Measurements from ENCODE around the gene TBCA.
"Not testable (repeated sequence)": the region's sequence is repeated elsewhere in the genome, so short reads cannot be mapped to it uniquely, and the experiment has no call there.

Gene TBCA

GRCh38 chr5:77719666-77720363, 56.3 kb downstream of the TBCA start:
- Mint-ChIP-seq H3K9me3 (no peaks in the 10 kb centered on the region), H3K27ac (peak overlapping the region; percentile 9 to 89), H3K36me3 (ENCODE audit: insufficient read depth) (no peaks in the 10 kb centered on the region), H3K27me3 (no peaks in the 10 kb centered on the region), H3K4me3 (no peak overlapping the region), H3K4me1 (ENCODE audit: low read depth in 2 of 2) (peaks cover 18 to 30% of the 10 kb centered on the region in 2 donors)
- no peak for ATAC-seq (replicated peaks)
- no peak for DNase-seq

GRCh38 chr5:77718934-77719610, 57.1 kb downstream of the TBCA start:
- Mint-ChIP-seq H3K36me3 (ENCODE audit: insufficient read depth) (no peaks in the 10 kb centered on the region), H3K27me3 (no peaks in the 10 kb centered on the region), H3K4me1 (ENCODE audit: low read depth in 2 of 2) (peaks cover 18 to 30% of the 10 kb centered on the region in 2 donors), H3K9me3 (no peaks in the 10 kb centered on the region), H3K27ac (peak overlapping the region; percentile 7 to 89), H3K4me3 (peak overlapping the region; percentile 2 to 37)
- ATAC-seq (replicated peaks) (peak; percentile 36), DNase-seq (peak in 1 of 3 experiments; percentile 1)

GRCh38 chr5:77709993-77710685, 66.0 kb downstream of the TBCA start:
- Mint-ChIP-seq H3K9me3 (no peaks in the 10 kb centered on the region), H3K27ac (no peak overlapping the region), H3K27me3 (no peaks in the 10 kb centered on the region), H3K4me1 (ENCODE audit: low read depth in 2 of 2) (peaks cover 7 to 15% of the 10 kb centered on the region in 2 donors), H3K4me3 (no peak overlapping the region), H3K36me3 (ENCODE audit: insufficient read depth) (peaks cover 21% of the 10 kb centered on the region)
- no peak for DNase-seq
- no peak for ATAC-seq (replicated peaks)

- H3K9me3 Mint-ChIP-seq = no peaks in the 10 kb centered on the region
- H3K36me3 Mint-ChIP-seq (ENCODE audit: insufficient read depth) = peaks cover 29% of the 10 kb centered on the region
- H3K27ac Mint-ChIP-seq = no peak overlapping the region
- ATAC-seq (replicated peaks) (no peak), DNase-seq (no peak)
- peaks cover 5 to 15% of the 10 kb centered on the region in 2 donors for H3K4me1 Mint-ChIP-seq (ENCODE audit: low read depth in 2 of 2)
- no peaks in the 10 kb centered on the region for H3K27me3 Mint-ChIP-seq
- no peak overlapping the region for H3K4me3 Mint-ChIP-seq
These were observed 66.8 kb downstream of the TBCA start for GRCh38 chr5:77709340-77709739.

- Mint-ChIP-seq H3K36me3 (ENCODE audit: insufficient read depth) (peaks cover 41% of the 10 kb centered on the region), H3K9me3 (no peaks in the 10 kb centered on the region), H3K27ac (no peak overlapping the region)
These were observed 68.3 kb downstream of the TBCA start for GRCh38 chr5:77707791-77708190.

GRCh38 chr5:77699569-77699968, 76.6 kb downstream of the TBCA start:
- H3K27me3 Mint-ChIP-seq; H3K4me3 Mint-ChIP-seq; DNase-seq; H3K27ac Mint-ChIP-seq; H3K9me3 Mint-ChIP-seq; ATAC-seq (replicated peaks): not testable (repeated sequence)
- H3K4me1 Mint-ChIP-seq (ENCODE audit: low read depth in 2 of 2) = peaks cover 19 to 24% of the 10 kb centered on the region in 2 donors
- peaks cover 35% of the 10 kb centered on the region for H3K36me3 Mint-ChIP-seq (ENCODE audit: insufficient read depth)

More at GRCh38 chr5:77707791-77708190, 68.3 kb downstream of the TBCA start:
- no peak overlapping the region for H3K4me3 Mint-ChIP-seq
- H3K4me1 Mint-ChIP-seq (ENCODE audit: low read depth in 2 of 2) = peaks cover 5 to 15% of the 10 kb centered on the region in 2 donors
- DNase-seq (no peak), ATAC-seq (replicated peaks) (no peak)
- no peaks in the 10 kb centered on the region for H3K27me3 Mint-ChIP-seq

GRCh38 chr5:77698920-77699319, 77.2 kb downstream of the TBCA start:
- DNase-seq (no peak), ATAC-seq (replicated peaks) (no peak)
- Mint-ChIP-seq H3K4me1 (ENCODE audit: low read depth in 2 of 2) (peaks cover 19 to 27% of the 10 kb centered on the region in 2 donors), H3K36me3 (ENCODE audit: insufficient read depth) (peaks cover 28% of the 10 kb centered on the region), H3K9me3 (no peaks in the 10 kb centered on the region), H3K27me3 (no peaks in the 10 kb centered on the region), H3K4me3 (no peak overlapping the region), H3K27ac (no peak overlapping the region)

- Mint-ChIP-seq H3K4me1 (ENCODE audit: low read depth in 2 of 2) (peaks cover 19 to 29% of the 10 kb centered on the region in 2 donors), H3K27ac (no peak overlapping the region), H3K36me3 (ENCODE audit: insufficient read depth) (peaks cover 24% of the 10 kb centered on the region), H3K4me3 (no peak overlapping the region), H3K27me3 (no peaks in the 10 kb centered on the region), H3K9me3 (no peaks in the 10 kb centered on the region)
- no peak for DNase-seq
- ATAC-seq (replicated peaks) = no peak
These were observed 78.4 kb downstream of the TBCA start for GRCh38 chr5:77697692-77698091.

GRCh38 chr5:77696120-77696519, 80.0 kb downstream of the TBCA start:
- no peaks in the 10 kb centered on the region for H3K27me3 Mint-ChIP-seq
- no peak overlapping the region for H3K4me3 Mint-ChIP-seq
- DNase-seq (no peak), ATAC-seq (replicated peaks) (no peak)
- no peaks in the 10 kb centered on the region for H3K9me3 Mint-ChIP-seq
- H3K4me1 Mint-ChIP-seq (ENCODE audit: low read depth in 2 of 2) = peaks cover 19 to 29% of the 10 kb centered on the region in 2 donors
- H3K27ac Mint-ChIP-seq = no peak overlapping the region
- H3K36me3 Mint-ChIP-seq (ENCODE audit: insufficient read depth) = peaks cover 29% of the 10 kb centered on the region

GRCh38 chr5:77693913-77694312, 82.2 kb downstream of the TBCA start:
- no peak for ATAC-seq (replicated peaks)

GRCh38 chr5:77683171-77683732, 92.9 kb downstream of the TBCA start:
- peaks cover 2% of the 10 kb centered on the region for H3K36me3 Mint-ChIP-seq (ENCODE audit: insufficient read depth)
- no peak overlapping the region for H3K27ac Mint-ChIP-seq
- H3K27me3 Mint-ChIP-seq = no peaks in the 10 kb centered on the region
- H3K4me1 Mint-ChIP-seq (ENCODE audit: low read depth in 2 of 2) = no peaks in the 10 kb centered on the region
- ATAC-seq (replicated peaks) = no peak
- no peak overlapping the region for H3K4me3 Mint-ChIP-seq
- H3K9me3 Mint-ChIP-seq = no peaks in the 10 kb centered on the region
- no peak for DNase-seq

More at GRCh38 chr5:77693913-77694312, 82.2 kb downstream of the TBCA start:
- Mint-ChIP-seq H3K36me3 (ENCODE audit: insufficient read depth) (peaks cover 30% of the 10 kb centered on the region), H3K9me3 (no peaks in the 10 kb centered on the region), H3K4me1 (ENCODE audit: low read depth in 2 of 2) (peaks cover 10 to 24% of the 10 kb centered on the region in 2 donors), H3K27ac (no peak overlapping the region), H3K27me3 (no peaks in the 10 kb centered on the region), H3K4me3 (no peak overlapping the region)
- DNase-seq = no peak

GRCh38 chr5:77670526-77670925, 105.6 kb downstream of the TBCA start:
- no peaks in the 10 kb centered on the region for H3K9me3 Mint-ChIP-seq
- no peak overlapping the region for H3K4me3 Mint-ChIP-seq
- no peaks in the 10 kb centered on the region for H3K36me3 Mint-ChIP-seq (ENCODE audit: insufficient read depth)
- ATAC-seq (replicated peaks) (no peak), DNase-seq (no peak)
- no peaks in the 10 kb centered on the region for H3K4me1 Mint-ChIP-seq (ENCODE audit: low read depth in 2 of 2)
- H3K27me3 Mint-ChIP-seq = peaks cover 30 to 51% of the 10 kb centered on the region in 2 donors
- H3K27ac Mint-ChIP-seq = no peak overlapping the region

GRCh38 chr5:77669677-77670076, 106.5 kb downstream of the TBCA start:
- no peak for DNase-seq
- Mint-ChIP-seq H3K9me3 (no peaks in the 10 kb centered on the region), H3K4me3 (no peak overlapping the region), H3K36me3 (ENCODE audit: insufficient read depth) (no peaks in the 10 kb centered on the region), H3K27me3 (peaks cover 30 to 43% of the 10 kb centered on the region in 2 donors), H3K4me1 (ENCODE audit: low read depth in 2 of 2) (no peaks in the 10 kb centered on the region), H3K27ac (no peak overlapping the region)
- no peak for ATAC-seq (replicated peaks)
